A549 (cell line): ENCODE measurements around the gene SLC25A3. TPM values are rescaled to one million over a fixed set of nuclear protein-coding genes. Genes with fewer than 3 reads are reported as not detected.

ENCODE experiments used
- ATAC-seq, 2 experiments: fragments of 200-7000 bp in 1 of 2; fragments of >200 bp in 1 of 2; cut with Nextera tagmentation in 1 of 2; cut with Tn5 transposase in 1 of 2; 3 replicates each; pipeline versions ENCODE4 v1.8.0 to v1.9.1; 2018 to 2020; ENCODE audit warnings: mild to moderate bottlenecking in 1 of 2, moderate library complexity in 1 of 2
- CTCF ChIA-PET: fragments of 300-600 bp; sonication (Branson Sonifier 250); formaldehyde crosslinking; extraction: SDS; loops from one replicate; lab custom pipeline; 2021; ENCODE audit warnings: antibody characterized with exemption, inconsistent platforms; lab: Yijun Ruan, JAX
- POLR2A ChIA-PET: fragments of 350-600 bp; formaldehyde crosslinking; extraction: SDS; loops from one replicate; lab custom pipeline; 2021; ENCODE audit warnings: antibody characterized with exemption, inconsistent platforms; lab: Yijun Ruan, JAX
- DNase-seq, 2 experiments: peaks; one replicate each; pipeline versions ENCODE4 v3.0.0 to v3.0.0-alpha.2; 2011 to 2016; ENCODE audit warnings: low read depth in 1 of 2, low spot score in 1 of 2
- FAIRE-seq: peaks from 2 replicates; lab custom pipeline; 2011; peaks lifted over from hg19 to GRCh38; lab: Jason Lieb, UNC
- H3K27ac ChIP-seq, 2 experiments: fragments of >200 bp; sonication (Bioruptor Twin); formaldehyde crosslinking; 3 replicates each; pipeline ENCODE4 v1.5.1; 2016 to 2017
- H3K4me1 ChIP-seq: fragments of >200 bp; sonication (Bioruptor Twin); formaldehyde crosslinking; 3 replicates; pipeline ENCODE4 v1.6.1; 2016
- H3K4me2 ChIP-seq: fragments of >200 bp; sonication (Bioruptor Twin); formaldehyde crosslinking; 3 replicates; pipeline ENCODE4 v1.6.1; 2016
- H3K4me3 ChIP-seq: fragments of >200 bp; sonication (Bioruptor Twin); formaldehyde crosslinking; 3 replicates; pipeline ENCODE4 v1.5.1; 2016
- H3K9me3 ChIP-seq: fragments of >200 bp; sonication (Bioruptor Twin); formaldehyde crosslinking; 3 replicates; pipeline ENCODE4 v1.6.1; 2016
- BHLHE40 ChIP-seq: IDR thresholded peaks from 2 replicates; pipeline ENCODE4 v1.6.1; 2012; ENCODE audit warnings: low read depth, low read length, inconsistent platforms
- CEBPB ChIP-seq, 2 experiments: fragments of >200 bp in 1 of 2; sonication (Bioruptor Twin) in 1 of 2; formaldehyde crosslinking in 1 of 2; IDR thresholded peaks; 2 replicates each; pipeline ENCODE4 v1.6.1; 2012 to 2016
- E2F6 ChIP-seq: IDR thresholded peaks from 2 replicates; pipeline ENCODE4 v1.6.1; 2012; ENCODE audit warnings: low read depth, borderline replicate concordance
- EHMT2 ChIP-seq: fragments of 200-600 bp; sonication (generic); IDR thresholded peaks from 2 replicates; pipeline ENCODE4 v1.6.1; 2016; ENCODE audit warnings: antibody characterized with exemption, low read depth, mild to moderate bottlenecking, moderate library complexity
- ESRRA ChIP-seq: fragments of 150-350 bp; IDR thresholded peaks from 2 replicates; pipeline ENCODE4 v1.6.1; 2014; ENCODE audit warnings: mild to moderate bottlenecking, low read length, borderline replicate concordance
- FOSB ChIP-seq: fragments of 250-450 bp; sonication (Bioruptor Pico); IDR thresholded peaks from 2 replicates; pipeline ENCODE4 v1.5.0; 2020; ENCODE audit warnings: mild to moderate bottlenecking, moderate library complexity
- FOSL2 ChIP-seq, 2 experiments: fragments of 450-650 bp in 1 of 2; fragments of >200 bp in 1 of 2; sonication (Bioruptor Twin) in 1 of 2; formaldehyde crosslinking; IDR thresholded peaks; 2 replicates each; pipeline versions ENCODE4 v1.5.0 to v1.6.1; 2016 to 2020; ENCODE audit warnings: mild to moderate bottlenecking in 1 of 2, moderate library complexity in 1 of 2
- GATA3 ChIP-seq: IDR thresholded peaks from 2 replicates; pipeline ENCODE4 v1.6.1; 2012; ENCODE audit warnings: borderline replicate concordance
- JUNB ChIP-seq: fragments of >200 bp; sonication (Bioruptor Twin); formaldehyde crosslinking; IDR thresholded peaks from 2 replicates; pipeline ENCODE4 v1.6.1; 2016
- KDM5A ChIP-seq: fragments of 200-600 bp; sonication (generic); IDR thresholded peaks from 2 replicates; pipeline ENCODE4 v1.6.1; 2016; ENCODE audit warnings: antibody characterized with exemption, mild to moderate bottlenecking
- POLR2AphosphoS2 ChIP-seq: conservative IDR thresholded peaks from 2 replicates; pipeline ENCODE4 v1.6.1; 2012; ENCODE audit warnings: low read length, improper control_type of control experiment, inconsistent platforms
- RARB ChIP-seq: fragments of 250-450 bp; sonication (Bioruptor Pico); IDR thresholded peaks from 2 replicates; pipeline ENCODE4 v1.8.0; 2021; ENCODE audit warnings: mild to moderate bottlenecking, moderate library complexity
- RFX5 ChIP-seq: fragments of 450-650 bp; IDR thresholded peaks from 2 replicates; pipeline ENCODE4 v1.7.1; 2014; ENCODE audit warnings: antibody characterized with exemption, mild to moderate bottlenecking, moderate library complexity
- RNF2 ChIP-seq: fragments of 200-600 bp; sonication (generic); IDR thresholded peaks from 2 replicates; pipeline ENCODE4 v1.6.1; 2016; ENCODE audit warnings: low read depth, mild to moderate bottlenecking, antibody characterized with exemption, moderate library complexity, borderline replicate concordance
- TFCP2L1 ChIP-seq: fragments of 250-450 bp; sonication (Bioruptor Pico); IDR thresholded peaks from 2 replicates; pipeline ENCODE4 v1.5.0; 2021; ENCODE audit warnings: mild to moderate bottlenecking
- ZC3H11A ChIP-seq: fragments of 450-650 bp; IDR thresholded peaks from 2 replicates; pipeline ENCODE4 v1.6.1; 2014; ENCODE audit warnings: antibody characterized with exemption, mild to moderate bottlenecking
- ZNF302 ChIP-seq: fragments of 250-450 bp; sonication (Bioruptor Pico); IDR thresholded peaks from 2 replicates; pipeline ENCODE4 v1.9.0; 2021; ENCODE audit warnings: inconsistent platforms, mild to moderate bottlenecking, moderate library complexity
- WGBS: methylation state at CpG from one replicate; pipeline ENCODE4 v1.1.6; 2017; ENCODE audit errors: missing lambda C conversion rate; 5-methylcytosine and 5-hydroxymethylcytosine counted together
- polyA plus RNA-seq, 4 experiments: library from polyadenylated mRNA; depleted of rRNA in 3 of 4; stranded (reverse); fragments of >200 nt; fragmentation: RNase III in 1 of 4; extraction: RNeasy Plus Mini Kit Qiagen cat#74134 plus additional on column Dnase treatment in 1 of 4; gene quantifications; 2 replicates in 3 of 4; 3 replicates in 1 of 4; pipeline ENCODE4 v1.2.3, GENCODE V29; 2011 to 2017
- TF ChIP-seq, protein P1 (sequence below): fragments of 200-600 bp; sonication (generic); IDR thresholded peaks from 2 replicates; pipeline ENCODE4 v1.6.1; 2016; ENCODE audit warnings: antibody characterized with exemption, mild to moderate bottlenecking, moderate library complexity

SLC25A3 gene
- polyA plus RNA-seq, 2 of the 4 experiments (the other 2 are of a cell fraction): 790 to 1,232 TPM

GRCh38 chr12:98582093-98582492 is 11.4 kb upstream of the SLC25A3 start (continued):
- TF ChIP-seq RARB (no peak), CEBPB (IDR thresholded peaks at IDR 0.05) (no peak), E2F6 (no peak), ZC3H11A (no peak), ESRRA (no peak)
- TF ChIP-seq, protein P1, sequence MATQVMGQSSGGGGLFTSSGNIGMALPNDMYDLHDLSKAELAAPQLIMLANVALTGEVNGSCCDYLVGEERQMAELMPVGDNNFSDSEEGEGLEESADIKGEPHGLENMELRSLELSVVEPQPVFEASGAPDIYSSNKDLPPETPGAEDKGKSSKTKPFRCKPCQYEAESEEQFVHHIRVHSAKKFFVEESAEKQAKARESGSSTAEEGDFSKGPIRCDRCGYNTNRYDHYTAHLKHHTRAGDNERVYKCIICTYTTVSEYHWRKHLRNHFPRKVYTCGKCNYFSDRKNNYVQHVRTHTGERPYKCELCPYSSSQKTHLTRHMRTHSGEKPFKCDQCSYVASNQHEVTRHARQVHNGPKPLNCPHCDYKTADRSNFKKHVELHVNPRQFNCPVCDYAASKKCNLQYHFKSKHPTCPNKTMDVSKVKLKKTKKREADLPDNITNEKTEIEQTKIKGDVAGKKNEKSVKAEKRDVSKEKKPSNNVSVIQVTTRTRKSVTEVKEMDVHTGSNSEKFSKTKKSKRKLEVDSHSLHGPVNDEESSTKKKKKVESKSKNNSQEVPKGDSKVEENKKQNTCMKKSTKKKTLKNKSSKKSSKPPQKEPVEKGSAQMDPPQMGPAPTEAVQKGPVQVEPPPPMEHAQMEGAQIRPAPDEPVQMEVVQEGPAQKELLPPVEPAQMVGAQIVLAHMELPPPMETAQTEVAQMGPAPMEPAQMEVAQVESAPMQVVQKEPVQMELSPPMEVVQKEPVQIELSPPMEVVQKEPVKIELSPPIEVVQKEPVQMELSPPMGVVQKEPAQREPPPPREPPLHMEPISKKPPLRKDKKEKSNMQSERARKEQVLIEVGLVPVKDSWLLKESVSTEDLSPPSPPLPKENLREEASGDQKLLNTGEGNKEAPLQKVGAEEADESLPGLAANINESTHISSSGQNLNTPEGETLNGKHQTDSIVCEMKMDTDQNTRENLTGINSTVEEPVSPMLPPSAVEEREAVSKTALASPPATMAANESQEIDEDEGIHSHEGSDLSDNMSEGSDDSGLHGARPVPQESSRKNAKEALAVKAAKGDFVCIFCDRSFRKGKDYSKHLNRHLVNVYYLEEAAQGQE: no peak

DNA sequence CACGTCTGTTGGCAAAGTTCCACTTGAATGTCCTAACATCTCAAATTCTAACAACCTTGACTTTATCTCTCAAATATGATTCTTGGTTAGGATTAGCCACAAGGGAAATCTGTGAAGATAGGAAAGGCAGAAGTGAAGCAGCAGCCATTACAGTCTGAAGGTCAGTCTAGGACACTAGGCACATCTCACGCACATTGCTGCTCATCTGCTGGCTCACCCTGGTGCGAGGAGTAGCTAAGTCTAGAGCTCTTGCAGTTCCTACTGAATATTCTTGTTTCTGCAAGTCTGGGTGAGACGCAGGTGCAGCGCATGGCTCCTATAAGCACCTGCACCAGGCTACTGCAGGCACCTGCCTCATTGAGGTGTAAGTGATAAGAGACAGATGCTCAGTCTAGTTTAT is 6.4 kb upstream of the SLC25A3 start:
- no peak for DNase-seq
- WGBS: 84% methylated on average over 5 of the region's 5 CpGs
- no peak; a peak in 2 of 6 replicates for ATAC-seq
- Histone ChIP-seq H3K9me3 (no peaks in the 10 kb centered on the region), H3K4me2 (no peak overlapping the region)
- TF ChIP-seq RFX5: no peak
- no peak for TF ChIP-seq FOSL2 (IDR thresholded peaks at IDR 0.05)
- no peak for TF ChIP-seq FOSL2 (CRISPR knock-in tag; IDR thresholded peaks at IDR 0.05)
- TF ChIP-seq EHMT2: no peak
- TF ChIP-seq JUNB: no peak
- no peak for TF ChIP-seq ZNF302 (CRISPR knock-in tag)
- TF ChIP-seq BHLHE40: no peak
- TF ChIP-seq, all 56 proteins: peak for 0
- Histone ChIP-seq H3K4me3 (no peak overlapping the region), H3K27ac (no peak overlapping the region), H3K4me1 (no peaks in the 10 kb centered on the region)
- FAIRE-seq: no peak
- ChIA-PET CTCF (interaction anchor here (0.7 to 2.2 kb wide), 6 partner anchors 12 to 170 kb away, joined by 3 to 9 read pairs (median 6); no protein-coding TSS in a partner anchor), POLR2A (no interaction called here)

DNA sequence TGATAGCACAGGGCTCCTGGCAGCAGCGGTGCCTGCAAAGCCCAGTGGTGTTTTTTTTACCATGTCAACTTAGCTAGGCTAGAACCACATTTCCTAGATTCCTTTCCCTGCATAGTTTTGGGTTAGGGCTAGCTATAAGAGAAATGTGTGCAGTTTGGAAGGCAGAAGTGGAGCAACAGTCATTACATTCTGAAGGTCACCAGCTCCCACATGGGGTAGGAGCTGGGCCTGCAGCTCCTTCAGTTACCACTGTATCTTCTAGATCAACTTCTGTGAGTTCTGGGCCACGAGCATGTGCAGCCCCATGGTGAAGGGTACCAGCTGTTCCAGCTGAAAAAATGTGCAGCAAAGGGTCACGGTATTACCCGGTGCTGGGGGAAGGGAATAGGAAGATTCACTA is 2.3 kb upstream of the SLC25A3 start:
- TF ChIP-seq JUNB (no peak), RFX5 (no peak), POLR2AphosphoS2 (no peak), RARB (no peak), GATA3 (no peak), TFCP2L1 (CRISPR knock-in tag) (no peak), BHLHE40 (no peak)
- WGBS: 81% methylated on average over 4 of the region's 4 CpGs
- no peak overlapping the region for H3K27ac ChIP-seq
- no peak for FAIRE-seq
- H3K4me1 ChIP-seq: peaks cover 16% of the 10 kb centered on the region
- ChIA-PET POLR2A (no interaction called here), CTCF (interaction anchor here (0.6 to 4.7 kb wide), 2 partner anchors 20 to 25 kb away, joined by 3 to 26 read pairs; no protein-coding TSS in a partner anchor)
- H3K4me3 ChIP-seq: no peak overlapping the region
- no peaks in the 10 kb centered on the region for H3K9me3 ChIP-seq
- no peak for ATAC-seq
- no peak for DNase-seq
- H3K4me2 ChIP-seq: no peak overlapping the region

DNA sequence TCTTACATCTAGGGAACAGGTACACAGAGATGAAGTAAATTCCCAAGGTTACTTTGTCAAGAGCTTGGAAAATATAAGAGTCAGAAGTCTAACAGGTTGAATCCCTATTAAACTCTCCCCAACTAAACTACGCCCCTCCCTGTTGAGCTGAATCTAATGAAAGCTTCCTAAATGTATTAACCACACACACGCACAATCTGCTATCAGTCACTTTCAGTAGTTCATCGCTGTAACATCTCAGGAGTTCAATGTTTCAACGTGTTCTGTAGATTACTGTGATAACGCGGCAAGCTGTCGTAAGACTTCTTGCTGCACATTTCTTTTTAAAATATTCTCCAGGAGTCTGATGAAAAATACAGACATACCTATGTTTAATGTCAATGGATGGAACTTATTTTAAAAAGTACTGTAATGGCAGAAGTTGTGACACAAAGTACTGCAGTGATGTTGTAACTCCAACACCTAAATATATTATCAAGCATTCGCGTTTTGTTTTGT is 612 bp upstream of the SLC25A3 start:
- H3K9me3 ChIP-seq: no peaks in the 10 kb centered on the region
- peak overlapping the region; percentile 85 for H3K4me3 ChIP-seq
- peaks cover 24% of the 10 kb centered on the region for H3K4me1 ChIP-seq
- ATAC-seq (peak; percentile 1 to 23; a peak in 2 of 6 replicates), FAIRE-seq (no peak), DNase-seq (no peak)
- CTCF ChIA-PET: interaction anchor here (0.9 to 4.7 kb wide), 8 partner anchors 9 to 406 kb away, joined by 3 to 26 read pairs (median 4); no protein-coding TSS in a partner anchor
- POLR2A ChIA-PET: interaction anchor here (0.6 to 3.0 kb wide), 28 partner anchors 9 to 560 kb away, joined by 3 to 23 read pairs (median 4); partner anchors contain the start of genes APAF1 and IKBIP
- peak overlapping the region; percentile 86 for H3K4me2 ChIP-seq
- peak overlapping the region; percentile 82 to 83 for H3K27ac ChIP-seq
- WGBS: 27% methylated on average over 9 of the region's 9 CpGs
- TF ChIP-seq KDM5A: no peak
- TF ChIP-seq CEBPB (IDR thresholded peaks at IDR 0.05): peak; percentile 29 to 46; a peak in 2 of 4 replicates
- TF ChIP-seq E2F6: 0 out of 2 replicates have a peak, but pooled peaks have one; percentile 16
- TF ChIP-seq FOSB (CRISPR knock-in tag): no peak
- no peak for TF ChIP-seq RNF2
